Colonic mucosa (tissue), 4 donors: ENCODE data around the gene IMMP2L. TPM values are rescaled to one million over a fixed set of nuclear protein-coding genes. Genes with fewer than 3 reads are reported as not detected.

ENCODE experiments used
- DNase-seq: peaks from one replicate; pipeline ENCODE4 v3.0.0-alpha.2; 2020
- H3K27ac ChIP-seq: fragments of 200-600 bp; one replicate; pipeline ENCODE4 v1.8.0; 2021
- H3K27me3 ChIP-seq: fragments of 200-600 bp; one replicate; pipeline ENCODE4 v1.8.0; 2021
- H3K36me3 ChIP-seq: fragments of 200-600 bp; one replicate; pipeline ENCODE4 v1.8.0; 2021
- H3K4me1 ChIP-seq: fragments of 200-600 bp; one replicate; pipeline ENCODE4 v1.8.0; 2021; ENCODE audit warnings: mild to moderate bottlenecking
- H3K4me3 ChIP-seq: fragments of 200-600 bp; one replicate; pipeline ENCODE4 v1.8.0; 2021
- H3K9ac ChIP-seq, 2 donors: one replicate each; pipeline ENCODE4 v1.7.0; 2013; ENCODE audit warnings: control low read depth in 2 of 2, low read depth in 2 of 2, low read length in 2 of 2
- H3K9me3 ChIP-seq: fragments of 200-600 bp; one replicate; pipeline ENCODE4 v1.8.0; 2021
- CTCF ChIP-seq: fragments of 200-600 bp; IDR thresholded peaks from one replicate; pipeline ENCODE4 v1.8.0; 2022; ENCODE audit warnings: antibody characterized with exemption, mild to moderate bottlenecking
- intact Hi-C: fragments of 100-400 bp; cut with DNase I; formaldehyde crosslinking; loops from one replicate; pipeline ENCODE4 v1.14.1; 2022
- total RNA-seq, 2 donors: library from RNA; stranded (reverse); fragmentation: NEBNext Ultra II Directional in 1 of 2; extraction: Animal tissue kit (Norgen Biotek cat#: 25700) in 1 of 2; gene quantifications; one replicate each; pipeline ENCODE4 v1.2.1, GENCODE V29; 2021
- donor health status: healthy.
- donor health status: DM: no; HTN: no; CAD: no.
- donor health status: DM: no; HTN: no; CAD: no.

Gene IMMP2L
- total RNA-seq, 2 donors from 2014 or later, result 13.4 to 15.4 TPM

- no peak for DNase-seq
- Histone ChIP-seq H3K4me3 (no peak overlapping the region), H3K27ac (no peak overlapping the region), H3K4me1 (no peaks in the 10 kb centered on the region), H3K27me3 (no peaks in the 10 kb centered on the region), H3K9ac (no peak overlapping the region), H3K9me3 (no peaks in the 10 kb centered on the region), H3K36me3 (no peaks in the 10 kb centered on the region)
- no peak for TF ChIP-seq CTCF
- intact Hi-C loops, result no loop called here
Observed at GRCh38 chr7:110645060-110645459, 917.2 kb downstream of the IMMP2L start.

GRCh38 chr7:110637252-110637651 lies 925.0 kb downstream of the IMMP2L start:
- H3K9me3 ChIP-seq, result no peaks in the 10 kb centered on the region
- H3K27ac ChIP-seq, result no peak overlapping the region
- H3K36me3 ChIP-seq, result no peaks in the 10 kb centered on the region
- no peaks in the 10 kb centered on the region for H3K4me1 ChIP-seq
- no peak overlapping the region for H3K9ac ChIP-seq
- no peaks in the 10 kb centered on the region for H3K27me3 ChIP-seq
- intact Hi-C loops, result no loop called here
- no peak for DNase-seq
- no peak for TF ChIP-seq CTCF
- H3K4me3 ChIP-seq, result no peak overlapping the region

GRCh38 chr7:110633313-110633712 lies 929.0 kb downstream of the IMMP2L start:
- H3K9me3 ChIP-seq, result no peaks in the 10 kb centered on the region
- no peaks in the 10 kb centered on the region for H3K27me3 ChIP-seq
- TF ChIP-seq CTCF, result no peak
- H3K36me3 ChIP-seq, result no peaks in the 10 kb centered on the region
- H3K27ac ChIP-seq, result no peak overlapping the region
- intact Hi-C loops, result no loop called here
- no peak for DNase-seq
- H3K9ac ChIP-seq, result no peak overlapping the region
- no peak overlapping the region for H3K4me3 ChIP-seq
- H3K4me1 ChIP-seq, result no peaks in the 10 kb centered on the region

GRCh38 chr7:110626414-110626813 lies 935.9 kb downstream of the IMMP2L start:
- intact Hi-C loops, result no loop called here
- H3K4me1 ChIP-seq, result no peaks in the 10 kb centered on the region
- H3K9me3 ChIP-seq, result no peaks in the 10 kb centered on the region
- no peak for DNase-seq
- no peaks in the 10 kb centered on the region for H3K27me3 ChIP-seq
- no peak overlapping the region for H3K27ac ChIP-seq
- no peaks in the 10 kb centered on the region for H3K36me3 ChIP-seq
- H3K4me3 ChIP-seq, result no peak overlapping the region
- TF ChIP-seq CTCF, result no peak
- H3K9ac ChIP-seq, result no peak overlapping the region

- Histone ChIP-seq H3K4me1 (no peaks in the 10 kb centered on the region), H3K27ac (no peak overlapping the region), H3K36me3 (no peaks in the 10 kb centered on the region), H3K9ac (no peak overlapping the region), H3K9me3 (no peaks in the 10 kb centered on the region), H3K27me3 (no peaks in the 10 kb centered on the region), H3K4me3 (no peak overlapping the region)
- DNase-seq, result no peak
- intact Hi-C loops, result no loop called here
- TF ChIP-seq CTCF, result no peak
Observed at GRCh38 chr7:110625294-110625693, 937.0 kb downstream of the IMMP2L start.

GRCh38 chr7:110623436-110623835 lies 938.9 kb downstream of the IMMP2L start:
- intact Hi-C loops, result no loop called here
- no peaks in the 10 kb centered on the region for H3K36me3 ChIP-seq
- DNase-seq, result no peak
- H3K9me3 ChIP-seq, result no peaks in the 10 kb centered on the region
- H3K4me3 ChIP-seq, result no peak overlapping the region
- H3K9ac ChIP-seq, result no peak overlapping the region
- H3K27me3 ChIP-seq, result no peaks in the 10 kb centered on the region
- TF ChIP-seq CTCF, result no peak
- no peaks in the 10 kb centered on the region for H3K4me1 ChIP-seq
- H3K27ac ChIP-seq, result no peak overlapping the region
